Right renal pelvis (tissue), 4 donors: Measurements from ENCODE around the gene EIF4A2. TPM values are rescaled to one million over a fixed set of nuclear protein-coding genes. Genes with fewer than 3 reads are reported as not detected.
"Not testable (repeated sequence)": the region's sequence is repeated elsewhere in the genome, so short reads cannot be mapped to it uniquely, and the experiment has no call there.

Source experiments
- DNase-seq, 4 donors: peaks; one replicate each; pipeline ENCODE4 v3.0.0-alpha.2; 2013; ENCODE audit warnings: low read depth in 4 of 4, low spot score in 3 of 4, missing footprints in 1 of 4
- polyA plus RNA-seq, 4 donors: library from polyadenylated mRNA; unstranded; fragments of 120-200 nt; gene quantifications; one replicate each; pipeline ENCODE4 v1.2.1, GENCODE V29; 2013; ENCODE audit not compliant: insufficient read length in 4 of 4

Gene EIF4A2
- polyA plus RNA-seq, 4 donors = 807 to 947 (median 901) TPM

DNA sequence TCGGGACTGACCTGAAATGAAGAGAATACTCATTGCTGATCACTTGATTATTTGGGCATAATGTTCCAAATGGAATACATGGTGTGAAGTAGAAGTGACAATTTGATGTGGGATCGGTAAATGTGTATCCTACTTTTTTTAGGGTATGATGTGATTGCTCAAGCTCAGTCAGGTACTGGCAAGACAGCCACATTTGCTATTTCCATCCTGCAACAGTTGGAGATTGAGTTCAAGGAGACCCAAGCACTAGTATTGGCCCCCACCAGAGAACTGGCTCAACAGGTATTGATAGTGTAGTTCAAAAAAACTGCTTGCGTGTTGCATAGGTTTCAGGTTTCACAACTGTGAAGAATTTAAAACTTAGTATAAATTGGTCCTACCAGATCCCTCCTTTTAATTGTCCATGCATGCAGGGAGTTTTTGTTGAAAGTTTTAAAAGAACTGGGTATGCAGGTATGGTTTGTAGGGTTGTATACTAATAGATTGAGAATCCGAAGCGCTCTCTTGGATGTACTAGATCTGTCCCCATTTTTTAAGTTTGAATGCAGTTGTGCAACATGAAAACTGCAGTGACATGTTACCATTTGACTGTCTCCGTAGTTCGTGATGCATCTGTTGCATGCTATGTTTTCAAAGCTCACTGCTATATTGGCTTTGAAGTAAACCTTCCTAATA lies 1.6 kb downstream of the EIF4A2 start:
- no peak for DNase-seq

DNA sequence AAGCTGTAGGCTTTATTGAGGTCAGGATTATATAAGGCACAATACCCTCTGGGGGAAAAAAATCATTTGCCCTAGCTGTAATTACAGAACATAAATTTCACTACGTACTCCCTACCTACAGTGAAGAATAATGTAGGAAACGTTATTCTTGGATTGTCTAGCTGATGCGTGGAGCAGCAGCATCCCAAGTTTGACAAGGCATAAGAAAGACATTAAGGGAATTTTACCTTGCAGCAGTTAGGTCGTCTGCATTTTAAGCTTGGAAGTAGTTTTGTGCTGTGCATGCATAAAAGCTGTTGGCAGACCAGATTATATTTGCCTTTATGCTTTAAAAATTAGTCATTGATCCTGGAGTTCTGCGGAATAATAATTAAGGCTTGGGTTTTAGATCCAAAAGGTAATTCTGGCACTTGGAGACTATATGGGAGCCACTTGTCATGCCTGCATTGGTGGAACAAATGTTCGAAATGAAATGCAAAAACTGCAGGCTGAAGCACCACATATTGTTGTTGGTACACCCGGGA lies 2.2 kb downstream of the EIF4A2 start:
- no peak for DNase-seq

DNA sequence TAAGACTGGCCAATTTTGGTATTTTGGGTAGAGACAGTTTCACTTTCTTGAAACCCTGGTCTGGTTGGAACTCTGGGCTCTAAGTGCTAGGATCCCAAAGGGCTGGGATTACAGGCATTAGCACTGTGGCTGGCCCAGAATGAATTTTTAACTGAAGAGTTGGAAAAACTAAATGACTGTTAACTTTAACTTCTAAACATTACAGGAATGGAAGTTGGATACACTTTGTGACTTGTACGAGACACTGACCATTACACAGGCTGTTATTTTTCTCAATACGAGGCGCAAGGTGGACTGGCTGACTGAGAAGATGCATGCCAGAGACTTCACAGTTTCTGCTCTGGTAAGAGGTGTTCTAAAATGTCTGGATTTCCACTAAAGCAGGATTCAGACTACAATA lies 3.5 kb downstream of the EIF4A2 start:
- DNase-seq = no peak

DNA sequence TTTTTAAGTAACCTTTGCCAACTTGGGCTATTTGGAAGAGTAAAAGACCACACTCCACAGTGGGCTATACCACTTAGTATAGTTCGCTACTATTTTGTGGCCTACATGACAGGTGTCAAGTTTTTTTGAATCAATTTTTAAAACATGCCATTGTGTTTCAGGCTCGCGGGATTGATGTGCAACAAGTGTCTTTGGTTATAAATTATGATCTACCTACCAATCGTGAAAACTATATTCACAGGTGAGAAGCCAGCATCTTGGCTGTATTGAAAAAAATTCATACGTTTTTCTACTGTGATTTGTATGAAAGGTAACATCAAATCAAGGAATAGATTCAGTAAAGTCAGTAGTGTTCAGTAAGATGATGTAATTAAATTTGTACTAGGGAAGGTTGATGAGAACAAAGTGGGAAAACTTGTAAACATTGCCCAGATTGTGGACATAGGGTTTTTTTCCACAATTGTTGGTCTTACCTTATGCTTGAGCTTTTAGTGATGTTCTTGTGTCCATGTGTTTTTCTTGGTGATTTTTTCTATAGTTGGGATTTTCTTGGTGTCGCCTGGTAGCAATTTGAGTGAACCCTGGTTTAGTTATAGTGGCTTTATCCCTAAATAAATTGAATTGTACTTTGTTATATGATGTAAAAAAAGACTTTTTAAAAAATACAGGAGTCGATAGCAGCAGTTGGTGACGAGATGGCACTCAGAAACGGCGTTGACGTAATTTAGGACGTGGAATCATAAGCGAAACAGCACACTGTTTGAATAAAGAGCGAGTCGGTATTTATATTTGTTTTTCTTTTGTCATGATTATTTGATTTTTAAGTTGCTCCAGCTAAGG lies 4.5 kb downstream of the EIF4A2 start:
- no peak for DNase-seq

DNA sequence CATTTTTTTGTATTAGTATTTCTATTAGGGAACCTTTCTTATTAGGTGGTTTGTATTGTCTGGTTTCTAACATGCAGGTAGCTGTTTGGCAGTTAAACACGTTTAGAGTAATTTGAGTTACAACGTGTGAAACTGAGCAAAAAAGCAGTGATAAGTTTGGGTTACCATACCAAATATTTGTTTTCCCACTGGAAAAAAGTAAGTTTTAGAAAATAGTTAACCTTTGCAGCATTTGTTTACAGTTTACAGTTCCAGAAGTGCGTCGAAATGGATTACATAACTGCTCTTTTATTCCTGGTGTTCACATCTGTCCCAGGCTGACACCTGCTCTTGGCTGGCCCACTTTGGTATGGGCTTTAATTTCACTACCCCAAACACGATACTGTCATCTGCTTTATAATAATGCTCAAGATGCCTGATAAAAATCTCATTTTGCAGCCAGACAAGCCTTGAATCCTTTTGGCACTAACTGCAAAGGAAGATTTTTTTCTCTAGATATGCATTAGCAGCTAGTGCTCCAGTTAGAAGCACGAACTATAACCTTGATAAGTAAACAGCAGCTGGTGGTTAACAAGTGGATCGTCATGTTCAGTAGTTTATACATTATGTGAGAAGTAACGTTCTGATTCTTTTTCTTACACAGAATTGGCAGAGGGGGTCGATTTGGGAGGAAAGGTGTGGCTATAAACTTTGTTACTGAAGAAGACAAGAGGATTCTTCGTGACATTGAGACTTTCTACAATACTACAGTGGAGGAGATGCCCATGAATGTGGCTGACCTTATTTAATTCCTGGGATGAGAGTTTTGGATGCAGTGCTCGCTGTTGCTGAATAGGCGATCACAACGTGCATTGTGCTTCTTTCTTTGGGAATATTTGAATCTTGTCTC lies 5.3 kb downstream of the EIF4A2 start:
- DNase-seq = no peak

DNA sequence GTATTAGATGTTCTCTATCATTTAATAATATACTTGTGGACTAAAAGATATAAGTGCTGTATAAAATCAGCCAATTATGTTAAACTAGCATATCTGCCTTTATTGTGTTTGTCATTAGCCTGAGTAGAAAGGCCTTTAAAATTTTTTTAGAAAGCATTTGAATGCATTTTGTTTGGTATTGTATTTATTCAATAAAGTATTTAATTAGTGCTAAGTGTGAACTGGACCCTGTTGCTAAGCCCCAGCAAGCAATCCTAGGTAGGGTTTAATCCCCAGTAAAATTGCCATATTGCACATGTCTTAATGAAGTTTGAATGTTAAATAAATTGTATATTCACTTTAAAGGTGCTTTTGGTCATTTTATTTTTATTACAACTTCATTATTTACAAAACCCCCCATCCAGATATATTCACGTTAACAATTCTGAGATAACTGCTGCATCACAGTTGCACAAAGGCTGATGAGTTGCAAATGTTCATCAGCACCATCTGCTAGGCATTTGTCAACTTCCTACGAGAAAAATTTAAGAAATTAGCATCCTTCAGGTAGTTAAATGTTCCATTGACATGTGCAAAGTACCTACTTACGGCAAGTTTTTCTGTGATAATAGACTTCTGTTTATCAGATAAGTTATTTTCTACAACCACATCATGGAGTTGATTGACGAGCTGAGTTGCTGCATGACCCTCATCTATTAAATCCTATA lies 6.3 kb downstream of the EIF4A2 start:
- DNase-seq = no peak

DNA sequence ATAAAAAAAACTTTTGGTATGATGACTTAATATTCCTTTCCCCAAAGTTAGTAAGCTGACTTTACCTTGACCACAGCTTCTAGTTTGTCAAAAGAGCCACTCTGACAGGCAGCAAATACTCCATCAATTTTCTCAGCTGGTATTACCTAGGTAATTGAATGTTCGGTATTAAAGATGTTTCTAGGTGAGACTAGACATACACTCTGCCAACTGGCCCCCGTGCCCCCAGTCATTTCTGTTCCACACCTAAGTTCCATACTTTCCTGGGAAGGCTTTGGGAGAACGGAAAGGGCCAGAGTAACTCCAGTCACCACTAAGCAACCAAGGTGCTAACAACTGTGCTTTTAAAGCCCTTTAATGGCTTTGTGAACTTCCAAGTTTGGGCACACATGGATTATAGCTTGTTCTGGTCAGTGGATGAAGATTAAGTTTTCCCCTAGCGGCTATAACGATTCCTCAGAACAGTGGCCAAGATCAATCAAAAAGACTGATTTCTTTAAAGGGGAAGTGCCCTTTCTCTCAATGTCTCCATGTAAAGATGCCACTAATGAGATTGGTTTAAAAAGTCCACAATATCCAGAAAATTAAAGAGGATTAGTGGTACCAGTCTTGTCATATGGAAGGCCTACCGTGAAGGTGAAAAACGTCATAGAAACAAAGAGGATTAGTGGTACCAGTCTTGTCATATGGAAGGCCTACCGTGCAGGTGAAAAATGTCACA lies 7.0 kb downstream of the EIF4A2 start:
- no peak for DNase-seq

DNA sequence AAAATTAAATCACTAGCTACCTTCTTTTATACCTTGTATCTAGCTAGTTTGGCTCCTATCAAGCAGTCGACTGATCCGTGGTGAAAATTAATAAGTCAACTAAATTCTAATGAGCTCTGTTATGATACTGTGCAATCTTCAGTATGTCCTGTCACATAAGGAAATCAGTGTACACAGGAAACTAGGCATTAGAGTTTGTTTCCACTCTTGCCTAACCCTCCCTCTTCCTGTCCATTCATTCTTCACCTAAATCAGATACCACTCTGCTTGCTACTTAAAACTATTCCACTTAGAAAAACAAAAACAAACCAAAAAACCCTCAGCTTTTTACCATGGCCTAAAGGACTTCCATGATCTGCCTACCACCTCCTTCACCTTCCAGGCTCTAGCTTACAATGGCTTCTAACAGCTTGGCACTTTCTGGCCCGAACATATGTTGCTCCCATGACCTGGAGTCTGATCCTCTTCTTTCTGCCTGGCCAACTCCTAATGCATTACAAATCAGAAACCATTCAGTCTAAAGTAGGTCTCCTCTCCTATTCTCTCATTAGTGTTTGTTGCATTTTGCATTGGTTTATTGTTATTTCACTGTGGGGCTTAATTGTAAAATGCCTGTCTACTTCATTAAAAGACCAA lies 15.0 kb downstream of the EIF4A2 start:
- DNase-seq = no peak

DNA sequence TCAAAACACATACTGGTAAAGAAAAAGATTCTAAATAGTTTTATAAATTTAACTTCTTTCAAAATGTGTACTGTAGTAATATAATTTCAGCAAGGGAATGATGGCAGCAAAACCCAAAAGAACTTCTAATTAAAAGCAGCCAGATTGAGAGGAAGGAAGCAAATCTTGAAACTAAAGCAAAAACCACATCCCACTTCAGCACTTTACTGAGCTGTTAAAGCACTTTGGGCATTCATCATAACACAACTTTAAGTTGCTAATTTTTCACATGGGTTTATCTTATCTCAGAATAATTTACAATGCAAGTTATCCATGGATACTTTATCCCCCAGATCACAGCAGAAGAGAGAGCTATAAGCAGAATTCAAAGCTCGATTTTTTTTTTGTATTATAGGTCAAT lies 16.9 kb downstream of the EIF4A2 start:
- no peak for DNase-seq

DNA sequence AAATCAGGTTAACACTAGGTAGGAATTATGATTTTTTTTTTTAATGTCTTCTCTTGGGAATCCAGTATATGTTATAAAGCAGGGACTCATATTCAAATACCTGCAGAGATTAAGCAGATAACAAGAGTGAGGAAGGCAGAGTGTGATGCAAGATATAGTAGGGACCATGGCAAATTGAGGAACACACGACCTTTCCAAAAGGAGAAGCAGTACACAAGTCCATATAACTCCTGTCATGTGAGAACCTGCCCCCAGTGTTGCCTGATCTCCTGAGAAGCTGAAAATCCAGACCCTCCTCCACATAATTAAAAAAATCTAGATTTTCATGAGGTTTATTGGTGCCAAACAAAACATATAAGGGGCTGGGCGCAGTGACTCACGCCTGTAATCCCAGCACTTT lies 19.3 kb downstream of the EIF4A2 start:
- DNase-seq = no peak

DNA sequence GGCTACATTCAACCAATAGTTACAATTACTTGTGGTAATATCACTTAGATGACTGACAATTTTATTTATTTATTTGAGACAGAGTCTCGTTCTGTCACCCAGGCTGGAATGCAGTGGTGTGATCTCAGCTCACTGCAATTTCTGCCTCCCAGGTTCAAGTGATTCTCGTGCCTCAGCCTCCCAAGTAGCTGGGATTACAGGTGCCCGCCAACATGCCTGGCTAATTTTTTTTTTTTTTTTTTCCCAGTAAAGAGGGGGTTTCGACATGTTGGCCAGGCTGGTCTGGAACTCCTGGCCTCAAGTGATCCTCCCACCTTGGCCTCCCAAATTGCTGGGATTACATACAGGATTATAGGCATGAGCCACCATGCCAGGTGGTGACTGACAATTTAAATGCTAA lies 20.1 kb downstream of the EIF4A2 start:
- not testable (repeated sequence) for DNase-seq

DNA sequence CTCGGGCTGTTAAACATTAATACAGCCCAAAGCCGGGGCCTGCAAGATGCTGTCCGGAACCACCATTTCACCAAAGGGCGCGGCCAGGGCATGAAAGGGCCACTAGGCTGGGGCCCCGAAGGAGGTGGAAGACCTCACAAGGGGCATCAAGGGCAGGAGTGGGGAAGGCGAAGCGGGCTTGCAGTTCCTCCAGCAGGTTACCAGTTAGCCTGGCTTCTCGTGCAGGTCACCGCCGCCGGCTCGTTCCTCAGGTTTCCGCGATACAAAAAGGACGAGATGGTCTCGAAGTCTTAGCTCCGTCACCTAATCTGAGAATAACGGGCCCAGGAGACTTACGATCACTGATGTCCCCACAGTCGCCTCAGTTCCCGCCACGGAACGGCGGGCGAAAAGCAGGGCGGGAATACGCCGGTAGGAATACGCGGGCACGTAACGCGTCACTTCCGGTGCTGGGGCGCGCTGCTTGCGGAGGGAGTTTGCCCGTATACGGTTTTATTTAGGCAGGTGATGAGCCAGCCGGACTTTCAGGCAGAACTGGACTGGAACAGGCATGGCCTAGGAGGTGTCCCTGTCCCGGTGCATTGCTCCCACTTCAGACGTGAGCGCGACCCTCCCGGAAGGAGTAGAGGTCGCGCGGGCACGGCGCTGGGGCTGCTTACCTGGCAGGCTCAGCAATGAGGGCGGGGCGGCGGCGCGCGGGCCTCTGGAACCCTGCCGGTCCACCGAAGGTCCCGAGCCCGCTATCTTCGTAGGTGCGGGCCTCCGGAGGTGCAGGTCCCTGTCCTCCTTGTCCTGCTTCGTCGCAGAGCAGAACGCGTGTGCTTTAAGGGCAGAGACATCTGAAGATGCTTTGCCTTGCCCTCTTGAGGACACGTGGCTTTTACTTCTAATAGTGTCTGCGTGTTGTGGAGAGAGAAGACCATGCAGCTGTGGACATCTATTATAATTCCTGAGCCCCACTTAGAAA lies 23.0 kb downstream of the EIF4A2 start, which contains the start of gene RFC4:
TSS of gene RFC4 (minus strand) at position 394 of the 967 bp plus-strand sequence. CDS start 1,769 bp downstream, outside the sequence.
- peak; percentile 67 to 82 (median 72) for DNase-seq

DNA sequence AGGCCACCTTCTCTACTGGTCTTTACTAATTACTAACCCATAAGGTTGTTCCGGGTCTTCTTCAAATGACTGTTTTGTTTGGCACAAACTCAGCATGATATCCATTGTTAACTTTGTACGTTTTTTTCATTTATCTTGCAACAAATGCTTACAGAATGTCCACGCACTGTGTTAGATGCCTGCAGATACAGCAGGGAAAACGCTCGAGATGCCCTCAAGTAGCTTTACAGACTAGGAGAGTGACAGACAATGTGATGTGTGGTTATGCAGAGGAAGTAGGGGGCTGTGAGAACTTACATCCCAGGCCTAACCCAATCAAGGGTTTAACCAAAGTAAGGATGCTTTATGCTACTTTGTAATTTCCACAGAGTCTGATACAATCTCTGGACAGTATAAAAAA lies 23.9 kb downstream of the EIF4A2 start:
- DNase-seq = no peak

DNA sequence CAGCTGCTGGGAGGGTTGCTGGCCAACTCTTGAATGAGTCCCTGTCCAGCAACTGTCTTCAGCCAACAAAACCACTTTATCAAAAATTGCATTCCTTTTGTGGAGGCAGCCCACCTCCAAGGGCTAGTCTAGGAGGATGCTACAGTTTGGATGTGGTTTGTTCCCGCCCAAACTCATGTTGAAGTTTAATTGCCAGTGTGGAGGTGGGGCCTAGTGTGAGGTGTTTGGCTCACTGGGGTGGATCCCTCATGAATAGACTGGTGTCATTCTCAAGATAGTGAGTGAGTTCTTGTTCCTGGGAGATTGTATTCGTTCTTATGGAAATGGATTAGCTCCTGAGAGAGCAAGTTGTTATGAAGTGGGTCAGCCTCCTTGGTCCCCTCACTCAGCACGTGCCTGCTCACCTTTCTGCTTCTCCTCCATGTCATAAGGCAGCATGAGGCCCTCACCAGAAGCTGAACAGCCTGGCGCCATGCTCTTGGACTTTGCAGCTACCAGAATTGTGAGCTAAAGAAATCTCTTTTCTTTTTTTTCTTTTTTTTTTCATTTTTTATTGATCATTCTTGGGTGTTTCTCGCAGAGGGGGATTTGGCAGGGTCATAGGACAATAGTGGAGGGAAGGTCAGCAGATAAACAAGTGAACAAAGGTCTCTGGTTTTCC lies 27.1 kb downstream of the EIF4A2 start:
- no peak for DNase-seq

DNA sequence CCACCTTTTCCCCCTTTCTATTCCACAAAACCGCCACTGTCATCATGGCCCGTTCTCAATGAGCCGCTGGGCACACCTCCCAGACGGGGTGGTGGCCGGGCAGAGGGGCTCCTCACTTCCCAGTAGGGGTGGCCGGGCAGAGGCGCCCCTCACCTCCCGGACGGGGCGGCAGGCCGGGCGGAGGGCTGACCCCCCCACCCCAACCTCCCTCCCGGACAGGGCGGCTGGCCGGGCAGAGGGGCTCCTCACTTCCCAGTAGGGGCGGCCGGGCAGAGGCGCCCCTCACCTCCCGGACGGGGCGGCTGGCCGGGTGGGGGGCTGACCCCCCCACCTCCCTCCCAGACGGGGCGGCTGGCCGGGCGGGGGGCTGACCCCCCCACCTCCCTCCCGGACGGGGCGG lies 27.9 kb downstream of the EIF4A2 start:
- not testable (repeated sequence) for DNase-seq

DNA sequence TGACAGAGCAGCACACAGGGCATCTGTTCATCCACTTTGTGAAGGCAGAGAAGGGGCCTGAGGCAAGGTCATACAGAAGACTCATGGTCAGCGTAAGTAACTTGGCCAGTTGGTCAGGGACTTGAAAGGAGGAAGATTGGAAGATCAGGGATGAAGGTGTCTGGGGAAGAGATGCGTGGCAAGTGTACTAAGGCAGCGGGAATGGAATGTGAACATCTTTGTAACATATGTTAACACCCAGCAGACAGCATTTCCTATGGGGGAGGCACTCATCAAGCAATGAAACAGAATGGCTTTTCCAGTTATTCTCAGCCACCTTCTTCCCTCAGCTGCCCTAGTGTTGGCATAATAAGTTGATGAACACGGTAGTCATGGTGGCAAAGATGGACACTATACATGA lies 30.7 kb downstream of the EIF4A2 start:
- DNase-seq = no peak

DNA sequence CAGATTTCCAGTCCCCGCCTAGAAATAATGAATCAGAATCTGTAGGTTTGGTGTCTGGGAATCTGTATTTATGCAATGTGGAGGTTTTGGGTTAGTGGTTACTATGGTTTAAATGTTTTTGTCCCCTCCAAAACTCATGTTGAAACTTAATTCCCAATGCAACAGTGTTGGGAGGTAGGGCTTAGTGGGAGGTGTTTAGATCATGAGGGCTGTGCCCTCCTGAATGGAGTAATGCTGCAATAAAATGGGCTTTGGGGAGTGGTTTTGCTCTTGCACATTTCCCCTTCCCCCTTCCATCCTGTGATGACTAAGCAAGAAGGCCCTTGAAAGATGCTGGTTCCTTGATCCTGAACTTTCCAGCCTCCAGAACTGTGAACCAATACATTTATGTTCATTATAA lies 32.1 kb downstream of the EIF4A2 start:
- DNase-seq = no peak
